Hepatocyte (in vitro differentiated cells): ENCODE results near the gene KATNIP.

Source experiments
- EZH2 ChIP-seq: fragments of 200-600 bp; sonication (generic); IDR thresholded peaks from 2 replicates; pipeline ENCODE4 v1.6.1; 2016; ENCODE audit warnings: antibody characterized with exemption, mild to moderate bottlenecking, borderline replicate concordance
- EZH2phosphoT487 ChIP-seq: fragments of 200-600 bp; sonication (generic); IDR thresholded peaks from one replicate; pipeline ENCODE4 v1.6.1; 2018; ENCODE audit warnings: antibody characterized with exemption, mild to moderate bottlenecking, low read depth, moderate library complexity; ENCODE audit not compliant: unreplicated experiment, severe bottlenecking
- TF ChIP-seq, protein P1 (sequence below): fragments of 200-600 bp; sonication (generic); IDR thresholded peaks from 2 replicates; pipeline ENCODE4 v1.5.1; 2016; ENCODE audit warnings: antibody characterized with exemption, mild to moderate bottlenecking; ENCODE audit not compliant: poor library complexity

GRCh38 chr16:27526180-27526579 lies 23.8 kb upstream of the KATNIP start:
- TF ChIP-seq, protein P1, sequence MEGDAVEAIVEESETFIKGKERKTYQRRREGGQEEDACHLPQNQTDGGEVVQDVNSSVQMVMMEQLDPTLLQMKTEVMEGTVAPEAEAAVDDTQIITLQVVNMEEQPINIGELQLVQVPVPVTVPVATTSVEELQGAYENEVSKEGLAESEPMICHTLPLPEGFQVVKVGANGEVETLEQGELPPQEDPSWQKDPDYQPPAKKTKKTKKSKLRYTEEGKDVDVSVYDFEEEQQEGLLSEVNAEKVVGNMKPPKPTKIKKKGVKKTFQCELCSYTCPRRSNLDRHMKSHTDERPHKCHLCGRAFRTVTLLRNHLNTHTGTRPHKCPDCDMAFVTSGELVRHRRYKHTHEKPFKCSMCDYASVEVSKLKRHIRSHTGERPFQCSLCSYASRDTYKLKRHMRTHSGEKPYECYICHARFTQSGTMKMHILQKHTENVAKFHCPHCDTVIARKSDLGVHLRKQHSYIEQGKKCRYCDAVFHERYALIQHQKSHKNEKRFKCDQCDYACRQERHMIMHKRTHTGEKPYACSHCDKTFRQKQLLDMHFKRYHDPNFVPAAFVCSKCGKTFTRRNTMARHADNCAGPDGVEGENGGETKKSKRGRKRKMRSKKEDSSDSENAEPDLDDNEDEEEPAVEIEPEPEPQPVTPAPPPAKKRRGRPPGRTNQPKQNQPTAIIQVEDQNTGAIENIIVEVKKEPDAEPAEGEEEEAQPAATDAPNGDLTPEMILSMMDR = no peak
- TF ChIP-seq EZH2phosphoT487 = no peak
- TF ChIP-seq EZH2 = no peak
